GM21786 (cell line): ENCODE measurements around the gene YWHAQ.

ENCODE experiments used
- ATAC-seq: cut with Tn5 transposase; IDR thresholded peaks from one replicate; pipeline ENCODE4 v1.9.1; 2021; ENCODE audit not compliant: unreplicated experiment

Gene YWHAQ

DNA sequence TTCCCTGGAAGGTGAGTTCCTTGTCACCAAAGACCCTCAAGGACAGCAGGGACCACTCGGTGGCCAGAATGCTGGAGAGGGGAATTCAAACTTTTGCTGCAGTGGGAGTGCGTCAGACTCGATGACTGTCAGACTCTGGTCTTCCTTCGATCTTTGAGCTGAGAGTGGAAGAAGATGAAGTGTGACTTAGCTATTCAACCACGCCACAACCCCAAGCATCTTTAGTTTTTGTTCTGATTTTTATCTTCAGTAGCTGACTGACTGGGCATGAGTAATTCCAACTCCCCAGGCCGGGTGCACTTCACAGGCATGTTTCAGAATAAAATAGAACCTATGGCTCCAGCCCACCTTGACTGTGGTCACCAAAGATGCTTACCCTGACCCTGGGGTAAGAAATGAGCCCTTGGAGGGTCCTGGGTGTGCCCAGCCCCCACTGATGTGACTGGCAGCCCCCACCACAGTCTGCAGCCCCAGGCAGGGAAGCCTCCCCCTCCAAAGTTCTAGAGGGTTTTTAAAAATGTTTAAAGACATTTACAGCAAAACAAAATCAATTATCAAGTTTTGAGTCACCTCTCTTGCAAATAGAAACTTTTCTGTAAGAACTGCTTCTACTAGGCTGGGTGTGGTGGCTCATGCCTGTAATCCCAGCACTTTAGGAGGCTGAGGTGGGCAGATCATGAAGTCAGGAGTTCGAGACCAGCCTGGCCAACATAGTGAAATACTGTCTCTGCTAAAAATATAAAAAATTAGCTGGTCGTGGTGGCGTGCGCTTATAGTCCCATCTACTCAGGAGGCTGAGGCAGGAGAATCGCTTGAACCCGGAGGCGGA lies 24.9 kb upstream of the YWHAQ start:
- peak; percentile 37 for ATAC-seq

GRCh38 chr2:9654452-9655100 lies 23.8 kb upstream of the YWHAQ start:
- ATAC-seq = no peak

GRCh38 chr2:9653485-9654271 lies 22.9 kb upstream of the YWHAQ start:
- ATAC-seq = no peak

DNA sequence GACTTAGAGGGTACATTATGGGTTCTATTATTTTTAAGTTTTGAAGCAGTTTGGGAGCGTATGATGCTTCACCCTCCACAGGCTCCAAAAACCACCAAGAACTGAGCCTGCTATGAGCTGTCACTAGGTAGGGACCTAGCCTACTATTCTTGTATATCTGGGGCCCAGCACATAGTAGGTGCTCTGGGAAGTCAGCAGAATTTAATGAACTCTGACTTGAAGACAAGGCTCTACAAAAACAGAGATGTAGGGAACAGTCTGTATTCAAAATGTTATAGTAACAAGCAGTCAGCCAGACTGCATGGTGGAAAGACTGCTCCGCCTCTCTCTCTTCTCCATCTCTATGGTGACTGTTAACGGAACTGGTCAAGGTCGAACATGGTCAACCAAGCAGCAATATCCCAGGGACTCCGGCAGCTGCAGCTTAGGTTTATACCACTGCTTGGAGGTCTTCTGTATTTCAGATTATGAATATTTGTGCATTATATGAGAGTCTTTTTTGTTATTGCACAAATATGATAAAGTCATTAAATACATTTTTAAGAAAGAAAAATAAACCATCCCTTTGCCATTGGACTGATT lies 22.2 kb upstream of the YWHAQ start:
- no peak for ATAC-seq

DNA sequence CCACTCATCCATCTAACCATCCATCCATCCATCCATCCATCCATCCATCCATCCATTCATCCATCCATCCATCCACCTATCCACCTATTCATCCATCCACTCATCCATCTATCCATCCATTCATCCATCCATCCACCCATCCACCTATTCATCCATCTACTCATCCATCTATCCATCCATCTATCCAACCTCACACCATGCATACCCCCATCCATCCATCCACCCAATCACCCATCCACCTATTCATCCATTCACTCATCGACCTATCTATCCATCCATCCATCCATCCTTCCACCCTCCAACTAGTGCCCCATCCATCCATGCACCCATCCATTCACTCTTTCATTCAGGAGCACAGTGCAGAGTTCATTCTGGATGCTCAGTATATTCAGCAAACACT lies 21.5 kb upstream of the YWHAQ start:
- no peak for ATAC-seq

- no peak for ATAC-seq
Observed at GRCh38 chr2:9650119-9650821, 19.5 kb upstream of the YWHAQ start.

DNA sequence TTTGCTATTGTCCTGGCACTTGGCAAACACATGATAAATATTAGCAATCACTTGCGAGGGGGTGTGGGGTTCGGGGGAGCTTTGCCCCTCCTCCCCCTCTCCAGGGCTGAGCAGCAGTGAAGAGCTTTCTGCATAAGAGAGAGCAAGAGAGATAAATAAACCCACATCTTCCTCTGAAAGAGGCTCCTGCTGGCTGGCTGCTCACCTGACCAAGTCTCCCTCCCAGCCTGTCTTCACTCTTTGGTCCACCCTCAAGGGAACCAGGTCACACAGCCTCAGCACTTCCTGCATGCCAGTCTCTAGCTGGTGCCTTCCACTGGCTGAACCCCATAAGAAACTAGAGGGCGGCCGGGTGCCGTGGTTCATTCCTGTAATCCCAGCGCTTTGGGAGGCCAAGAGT lies 18.5 kb upstream of the YWHAQ start:
- no peak for ATAC-seq

- ATAC-seq = no peak
Observed at GRCh38 chr2:9648821-9649220, 18.0 kb upstream of the YWHAQ start.

DNA sequence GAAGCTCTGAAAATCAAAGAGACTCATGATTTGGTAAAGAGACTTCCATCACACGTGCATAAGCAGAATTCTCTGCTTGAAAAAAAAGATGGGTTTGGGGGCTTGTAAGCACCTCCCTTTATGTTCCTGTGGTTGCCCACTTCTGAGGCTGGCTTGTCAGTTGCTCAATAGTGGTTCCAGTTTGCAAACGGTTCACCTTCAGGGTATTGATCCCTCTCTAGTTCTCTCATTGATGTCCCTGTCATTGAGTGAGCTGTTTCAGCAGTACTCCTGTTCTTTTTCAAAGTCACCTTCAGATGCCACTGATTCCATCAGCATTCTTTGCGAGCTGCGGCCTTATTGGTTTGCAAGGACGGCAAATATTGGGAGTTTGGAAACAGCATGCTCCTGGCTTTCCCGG lies 17.1 kb upstream of the YWHAQ start:
- ATAC-seq = no peak

DNA sequence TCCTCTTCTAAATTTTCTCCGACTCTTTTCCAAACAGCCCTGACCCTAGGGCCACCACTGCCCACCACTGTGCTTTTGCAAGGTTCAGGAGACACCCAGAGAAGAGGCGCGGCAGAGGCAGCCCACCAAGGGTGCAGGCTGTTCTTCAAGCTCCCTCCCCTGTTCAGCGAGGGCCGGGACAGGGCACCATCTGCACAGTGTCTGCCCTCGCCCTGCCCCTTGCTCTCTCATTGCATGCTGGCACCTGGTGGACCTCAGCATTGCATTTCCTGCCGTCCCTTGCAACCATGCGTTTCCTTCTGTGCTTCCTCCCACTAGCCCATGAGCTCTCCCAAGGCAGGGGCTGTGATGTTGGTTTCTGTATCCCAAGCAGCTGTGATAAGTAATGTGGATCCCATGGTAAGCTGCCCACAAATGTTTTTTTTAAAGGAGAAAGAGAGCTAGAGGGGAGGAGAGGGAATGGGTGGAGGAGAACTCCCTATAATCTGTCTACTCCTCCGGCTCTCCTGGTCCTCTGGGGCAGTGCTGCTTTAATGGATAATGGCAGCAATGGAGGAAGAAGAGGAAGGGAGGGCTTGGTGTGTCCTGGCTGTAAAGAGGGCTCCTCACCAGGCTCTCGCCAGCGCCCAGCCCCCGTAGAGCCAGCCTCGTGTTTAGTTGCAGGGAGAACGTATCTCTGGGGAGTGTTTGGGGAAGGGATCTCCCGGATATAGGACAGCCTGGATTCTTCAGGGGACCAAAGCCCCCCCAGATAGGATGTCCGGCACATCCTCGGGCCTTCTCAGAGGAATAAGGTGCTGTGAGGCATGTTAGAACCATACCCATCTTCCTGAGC lies 15.6 kb upstream of the YWHAQ start:
- ATAC-seq = no peak

- ATAC-seq = no peak
Observed at GRCh38 chr2:9644603-9645002, 13.8 kb upstream of the YWHAQ start.

GRCh38 chr2:9644021-9644420 lies 13.2 kb upstream of the YWHAQ start:
- ATAC-seq = no peak

GRCh38 chr2:9641641-9642040 lies 10.8 kb upstream of the YWHAQ start:
- ATAC-seq = no peak

DNA sequence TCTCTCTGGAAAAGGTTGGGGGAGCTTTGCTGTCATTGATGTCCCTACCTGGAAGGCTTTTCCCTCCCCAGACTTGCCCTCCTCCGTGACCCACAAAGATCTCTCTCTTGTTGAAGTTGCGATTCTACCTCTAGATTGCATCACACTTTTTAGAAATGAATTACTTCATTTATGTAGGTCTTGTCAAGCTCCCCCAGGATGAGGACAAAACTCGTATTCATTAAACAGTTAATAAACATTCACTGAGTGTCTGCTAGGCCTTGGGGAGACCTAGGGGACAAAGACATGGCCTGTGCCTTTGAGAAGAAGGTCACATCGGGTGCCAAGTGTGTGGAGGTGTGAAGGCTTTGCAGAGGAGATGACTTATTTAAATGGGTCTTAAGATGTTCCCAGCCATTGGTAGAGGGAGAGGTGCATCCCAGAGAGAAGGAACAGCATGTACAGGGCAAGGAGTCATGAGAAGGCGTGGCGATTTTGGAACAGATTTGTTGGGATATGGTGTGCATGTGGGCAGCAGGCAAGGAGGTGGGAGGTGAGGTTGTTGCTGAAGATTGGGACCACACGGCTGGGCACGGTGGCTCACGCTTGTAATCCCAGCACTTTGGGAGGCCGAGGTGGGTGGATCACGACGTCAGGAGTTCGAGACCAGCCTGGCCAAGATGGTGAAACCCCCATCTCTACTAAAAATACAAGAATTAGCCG lies 9.8 kb upstream of the YWHAQ start:
- no peak for ATAC-seq

- no peak for ATAC-seq
Observed at GRCh38 chr2:9639740-9640343, 9.0 kb upstream of the YWHAQ start.

- ATAC-seq = no peak
Observed at GRCh38 chr2:9639000-9639602, 8.3 kb upstream of the YWHAQ start.

- no peak for ATAC-seq
Observed at GRCh38 chr2:9638532-9638931, 7.7 kb upstream of the YWHAQ start.

- ATAC-seq = no peak
Observed at GRCh38 chr2:9637330-9637729, 6.5 kb upstream of the YWHAQ start.

DNA sequence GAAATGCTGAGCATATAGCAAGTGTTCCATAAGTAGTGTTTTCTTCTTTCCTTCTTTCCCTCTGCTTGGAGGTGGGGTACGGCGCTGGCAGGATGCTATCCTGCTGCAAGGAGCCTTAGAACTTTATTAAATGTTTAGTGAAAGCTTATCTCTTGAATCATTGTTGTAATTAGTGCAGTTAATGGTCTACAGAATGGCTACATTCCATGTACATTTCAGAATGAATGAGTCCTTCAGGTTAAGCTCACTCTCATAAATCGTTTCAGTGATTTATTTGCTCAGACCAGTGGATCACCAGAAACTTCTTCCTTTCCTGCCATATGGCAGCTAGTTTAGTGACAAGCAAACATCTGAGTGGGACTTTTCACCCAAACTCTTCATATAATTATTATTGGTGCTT lies 3.3 kb upstream of the YWHAQ start:
- ATAC-seq = no peak
